Stimulated activated CD4-positive, alpha-beta T cell treated with anti-CD3 and anti-CD28 coated beads, TNF-alpha, amount 100 ng/mL, for 48 hours (primary cell): ENCODE results near the gene AMER2.
"Not testable (repeated sequence)": the region's sequence is repeated elsewhere in the genome, so short reads cannot be mapped to it uniquely, and the experiment has no call there.

ENCODE experiments used
- DNase-seq, 3 donors: peaks; one replicate each; pipeline ENCODE4 v3.0.0-alpha.2; 2020; ENCODE audit warnings: low read depth in 3 of 3

Gene AMER2

DNA sequence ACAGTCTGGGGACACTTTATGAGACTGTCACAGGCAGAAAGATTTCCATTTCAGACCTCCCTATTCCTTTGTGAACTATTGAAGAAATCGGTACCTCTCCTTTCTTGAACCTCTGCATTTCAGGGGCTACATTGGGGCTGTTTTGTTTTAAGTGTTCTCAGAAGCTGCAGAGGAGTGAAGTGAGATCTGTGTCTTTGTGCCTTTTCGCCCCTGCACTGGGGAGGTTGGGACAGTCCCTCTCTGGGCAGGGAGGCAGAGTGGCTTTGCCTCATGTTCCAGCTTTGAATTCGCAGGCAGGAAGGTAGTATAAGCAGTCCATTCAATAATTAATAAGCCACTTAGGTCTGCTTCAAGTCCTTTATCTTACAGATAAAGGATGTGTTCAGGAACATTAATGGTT, 9.5 kb upstream of the AMER2 start:
- DNase-seq = no peak

DNA sequence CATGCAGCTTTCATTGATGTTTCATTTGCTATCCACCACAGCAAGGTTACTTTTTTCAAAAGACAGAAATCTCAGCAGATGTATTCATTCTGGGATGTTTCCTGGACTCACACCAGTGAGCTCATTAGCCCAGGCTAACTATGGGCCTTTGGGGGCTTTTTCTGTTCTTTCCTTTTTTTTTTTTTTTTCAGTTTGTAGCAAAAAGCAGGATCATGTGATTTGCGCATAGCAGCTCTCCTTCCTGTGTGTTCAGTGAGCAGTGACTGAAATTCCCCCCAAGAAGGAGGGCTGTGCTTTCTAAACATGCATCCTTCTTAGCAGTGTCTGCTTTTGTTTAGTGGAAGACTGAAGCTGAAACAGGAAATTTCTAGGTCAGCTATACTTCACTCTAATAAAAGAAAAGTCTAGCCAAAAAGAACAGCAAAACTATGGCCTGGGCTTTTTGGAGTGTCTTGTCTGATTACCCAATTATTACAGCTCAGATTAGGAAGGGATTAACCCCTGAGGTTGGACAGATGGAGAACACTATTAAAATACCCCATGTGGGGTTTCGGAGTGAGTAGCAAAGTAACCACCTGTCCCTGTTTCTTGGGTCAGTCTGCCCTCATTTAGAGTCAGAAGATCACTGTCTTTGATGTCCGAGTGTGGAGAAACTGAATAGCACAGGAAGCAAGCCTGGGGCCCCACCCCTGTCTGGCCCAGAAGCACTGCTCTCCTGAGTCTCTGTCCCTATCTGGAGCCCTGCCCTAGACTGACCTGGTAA, 8.9 kb upstream of the AMER2 start:
- no peak for DNase-seq

DNA sequence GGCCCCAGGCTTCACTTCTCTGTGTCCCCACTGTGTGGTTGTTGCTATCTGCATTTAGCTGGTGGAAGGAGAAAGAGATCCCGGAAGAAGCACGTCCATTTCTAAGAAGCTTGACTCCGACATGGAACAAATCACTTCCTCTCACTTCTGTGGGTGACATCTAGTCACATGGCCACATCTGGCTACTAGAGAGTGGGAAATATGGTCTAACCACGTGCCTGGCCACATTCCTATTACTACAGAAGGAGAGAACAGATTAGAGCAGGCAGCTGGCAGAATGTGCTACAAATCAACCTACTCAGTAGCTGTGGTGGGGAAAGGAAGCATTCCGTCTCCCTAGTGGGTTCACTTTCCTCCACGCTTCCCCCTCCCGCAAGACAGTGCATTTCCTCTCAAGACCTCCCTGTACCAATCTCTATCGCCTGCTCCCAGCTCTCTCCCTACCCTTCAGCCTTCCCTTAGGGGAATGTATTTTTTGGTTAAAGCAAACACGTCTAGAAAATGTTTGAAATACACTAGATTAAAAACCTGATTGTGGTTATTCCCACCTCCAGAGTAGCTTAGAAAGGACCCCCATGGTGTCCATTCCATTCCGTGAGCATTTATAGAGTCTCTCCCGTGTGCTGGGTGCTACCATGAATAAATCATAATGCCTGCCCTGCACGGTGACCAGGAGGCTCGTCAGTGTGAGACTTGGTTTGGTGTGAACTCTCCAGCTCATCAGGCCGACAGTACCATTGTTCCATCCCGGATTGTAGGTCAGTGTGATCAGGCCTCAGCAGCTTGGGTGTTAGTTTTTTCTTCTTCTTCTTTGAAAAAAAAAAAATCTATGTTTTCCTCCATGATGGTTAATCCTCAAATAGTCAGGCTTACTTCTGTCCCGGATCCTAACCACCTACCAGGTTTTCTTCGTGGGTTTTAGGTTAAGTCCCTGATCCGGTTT, 8.0 kb upstream of the AMER2 start:
- DNase-seq = no peak

DNA sequence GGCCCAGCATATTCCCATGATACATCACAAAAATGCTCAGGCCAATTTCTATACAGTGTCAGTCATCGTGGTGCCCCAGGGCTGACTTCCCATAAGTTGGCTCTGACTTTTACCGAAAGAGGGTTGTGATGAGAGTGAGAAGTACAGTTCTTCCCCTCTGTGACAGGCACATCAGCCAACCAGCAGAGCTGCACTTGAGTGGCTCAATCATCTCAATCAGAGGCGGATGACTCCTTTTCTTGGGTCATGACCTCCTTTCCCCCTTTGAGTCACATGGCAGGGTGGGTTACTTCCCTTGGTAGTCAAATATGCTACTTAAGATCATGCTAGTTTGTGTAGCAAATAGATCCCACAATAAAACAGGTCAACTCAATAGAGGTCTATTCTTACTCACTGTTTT, 6.9 kb upstream of the AMER2 start:
- DNase-seq = no peak

DNA sequence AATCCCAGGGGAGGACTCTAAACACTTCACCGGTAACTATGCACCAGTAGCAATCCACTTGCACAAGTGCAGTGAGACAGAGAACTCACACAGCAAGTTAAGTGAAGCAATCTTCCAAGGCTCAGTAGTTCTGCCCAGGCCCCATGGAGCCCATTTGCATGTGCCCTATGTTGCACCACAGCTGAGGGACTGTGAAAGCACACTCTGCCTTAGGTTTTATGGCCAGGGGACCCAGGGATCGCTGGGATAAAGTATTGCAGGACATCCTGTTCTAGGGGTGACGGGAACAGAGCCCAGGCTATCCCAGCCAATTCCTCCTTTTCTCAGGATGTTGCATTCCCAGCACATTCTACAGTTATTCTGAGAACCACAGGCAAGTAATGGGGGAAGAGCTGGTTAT, 6.0 kb upstream of the AMER2 start:
- DNase-seq = no peak

DNA sequence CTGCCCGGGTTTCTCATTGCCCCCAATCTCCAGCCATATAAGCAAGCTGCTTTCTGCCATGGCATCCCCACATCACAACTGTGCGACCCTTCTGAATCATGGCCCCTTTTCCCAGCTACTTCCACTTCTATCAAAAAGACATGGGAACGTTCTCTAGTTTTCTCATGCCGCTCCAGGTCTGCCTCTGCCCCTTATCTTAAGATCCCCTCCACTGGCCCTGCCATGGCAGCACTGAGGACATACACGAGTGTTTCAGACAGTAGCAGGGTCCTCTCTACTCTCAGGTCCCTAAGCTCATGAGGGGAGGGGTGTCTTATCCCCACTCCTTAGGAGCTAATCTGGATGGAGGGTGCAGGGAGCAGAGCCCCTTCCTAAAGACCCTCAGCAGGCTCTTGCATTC, 5.5 kb upstream of the AMER2 start:
- DNase-seq = no peak

DNA sequence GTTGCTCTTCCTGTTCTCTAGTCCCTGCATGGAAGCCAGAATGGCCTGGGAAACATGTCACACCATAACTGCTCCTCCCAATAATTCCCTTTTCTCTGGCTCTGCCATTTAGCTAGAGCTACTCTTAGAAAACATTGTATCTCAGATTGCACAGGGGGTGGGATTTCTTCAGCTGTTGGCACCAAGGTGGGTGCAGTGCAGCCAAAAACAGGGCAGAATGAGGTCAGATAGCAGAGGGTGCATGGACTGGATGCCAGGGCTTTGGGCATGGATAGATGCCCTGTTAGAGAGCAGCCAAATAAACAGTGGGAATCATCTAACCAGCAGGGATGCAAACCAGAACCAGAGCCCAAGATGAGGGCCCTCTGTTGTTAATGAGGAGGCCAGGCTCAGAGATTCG, 4.9 kb upstream of the AMER2 start:
- no peak for DNase-seq

DNA sequence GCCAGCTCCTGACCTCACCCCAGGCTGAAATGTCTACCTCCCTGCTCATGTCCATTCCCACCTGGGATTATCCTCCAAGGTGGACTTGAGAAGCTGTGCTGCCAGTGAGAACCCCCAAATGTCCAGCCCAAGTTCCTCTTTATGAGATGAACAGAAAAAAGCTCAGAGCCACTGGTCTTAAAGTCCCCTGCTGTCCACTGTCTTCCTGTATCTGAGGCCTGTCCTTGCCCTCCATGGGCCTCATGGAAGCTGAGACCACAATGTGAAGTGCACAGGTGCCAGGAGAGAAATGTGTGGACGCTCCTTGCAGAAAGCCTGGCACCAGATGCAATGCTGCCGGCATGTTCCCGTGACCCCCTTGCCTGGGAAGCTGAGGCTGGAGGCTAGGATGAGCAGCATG, 3.3 kb upstream of the AMER2 start:
- DNase-seq = no peak

DNA sequence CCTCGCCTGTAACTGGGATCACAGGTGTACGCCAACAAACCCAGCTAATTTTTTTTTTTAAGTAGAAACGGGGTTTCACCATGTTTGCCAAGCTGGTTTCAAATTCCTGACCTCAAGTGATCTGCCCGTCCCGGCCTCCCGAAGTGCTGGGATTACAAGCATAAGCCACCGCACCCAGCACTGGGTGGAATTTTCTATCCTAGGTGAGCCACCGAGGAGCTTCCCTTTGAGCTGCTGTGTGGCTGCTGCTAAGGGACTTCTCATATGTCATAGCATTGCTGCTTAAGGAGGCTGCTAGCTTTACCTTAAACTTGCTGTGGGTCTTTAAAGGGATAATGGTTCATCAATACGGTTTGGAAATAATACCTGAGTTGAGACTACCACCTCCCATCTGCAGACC, 2.9 kb upstream of the AMER2 start:
- DNase-seq = no peak

DNA sequence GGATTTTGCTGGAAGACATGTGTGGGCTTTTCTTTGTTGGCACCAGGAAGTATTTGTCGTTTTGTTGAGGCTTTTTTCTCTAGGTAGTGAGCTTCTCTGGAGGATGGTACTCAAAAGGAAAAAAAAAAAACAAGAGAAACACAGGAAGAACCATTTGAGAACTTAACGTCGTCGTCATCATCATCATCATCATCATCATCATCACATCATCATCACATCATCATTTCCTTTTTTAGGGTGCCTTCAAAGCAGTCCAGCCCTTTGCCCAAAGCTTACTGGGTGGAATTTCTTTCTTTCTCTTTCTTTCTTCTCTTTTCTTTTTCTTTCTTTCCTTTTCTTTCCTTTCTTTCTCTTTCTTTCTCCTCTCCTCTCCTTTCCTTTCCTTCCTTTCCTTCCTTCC, 2.2 kb upstream of the AMER2 start:
- DNase-seq = no peak

DNA sequence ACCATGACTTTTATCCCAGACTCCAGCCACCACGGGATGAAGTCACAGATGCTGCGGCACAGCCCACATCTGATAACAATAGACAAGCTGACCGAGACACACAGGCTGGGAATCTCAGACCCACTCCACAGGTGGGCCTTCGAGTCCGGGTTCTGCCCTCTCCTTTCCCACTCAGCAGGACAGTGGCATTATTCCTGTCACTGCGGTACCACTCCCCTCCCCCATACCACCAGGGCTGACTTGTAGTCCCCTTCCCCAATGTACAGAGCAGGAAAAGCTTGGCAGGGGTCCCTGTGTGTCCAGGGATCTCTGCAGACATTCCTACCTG, 179 bp upstream of the AMER2 start:
- no peak for DNase-seq

DNA sequence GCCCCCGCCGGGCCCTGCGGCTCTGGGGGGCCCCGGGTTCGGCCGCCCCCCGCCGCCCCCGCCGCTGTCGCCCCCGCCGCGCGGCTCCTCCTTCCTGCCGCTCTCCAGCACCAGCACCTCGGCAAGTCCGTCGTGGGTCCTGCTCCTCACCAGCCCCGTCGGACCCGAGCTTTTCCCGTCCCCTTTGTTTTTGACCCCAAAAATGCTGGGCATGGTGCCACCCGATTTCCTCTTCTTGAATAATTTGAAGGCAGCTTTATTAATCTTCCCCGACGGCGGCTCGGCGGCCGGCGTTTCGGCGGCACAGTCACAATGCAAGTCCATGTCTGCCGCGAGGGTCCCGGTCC, 945 bp downstream of the AMER2 start:
- DNase-seq = no peak

DNA sequence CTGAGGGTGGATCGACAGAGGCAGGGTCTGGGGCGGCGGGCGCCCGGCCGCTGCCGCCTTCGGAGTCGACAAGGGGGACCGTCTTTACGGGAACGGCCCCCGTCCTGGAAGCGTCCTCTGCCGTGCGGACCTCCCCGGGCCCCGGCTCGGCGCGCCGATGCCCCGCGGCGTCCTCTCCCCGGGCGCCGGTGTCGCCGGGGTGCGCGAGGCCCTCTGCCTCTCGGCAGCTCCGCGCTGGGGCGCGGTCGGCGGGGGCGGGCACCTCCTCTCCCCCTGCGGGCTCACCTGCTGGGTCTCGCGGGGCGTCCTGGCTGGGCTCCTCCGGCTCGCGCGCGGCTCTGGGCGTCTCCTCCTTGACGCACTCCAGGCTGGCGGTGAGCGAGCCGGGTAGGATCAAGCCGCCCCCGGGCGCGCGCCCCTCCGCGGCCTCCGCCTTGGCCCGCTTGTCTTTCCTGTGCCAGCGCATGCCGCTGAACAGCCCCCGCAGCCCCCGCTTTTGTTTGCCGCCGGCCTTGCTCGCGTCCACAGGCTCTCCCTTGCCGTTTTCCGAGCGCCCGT, 1.5 kb downstream of the AMER2 start:
- no peak for DNase-seq

DNA sequence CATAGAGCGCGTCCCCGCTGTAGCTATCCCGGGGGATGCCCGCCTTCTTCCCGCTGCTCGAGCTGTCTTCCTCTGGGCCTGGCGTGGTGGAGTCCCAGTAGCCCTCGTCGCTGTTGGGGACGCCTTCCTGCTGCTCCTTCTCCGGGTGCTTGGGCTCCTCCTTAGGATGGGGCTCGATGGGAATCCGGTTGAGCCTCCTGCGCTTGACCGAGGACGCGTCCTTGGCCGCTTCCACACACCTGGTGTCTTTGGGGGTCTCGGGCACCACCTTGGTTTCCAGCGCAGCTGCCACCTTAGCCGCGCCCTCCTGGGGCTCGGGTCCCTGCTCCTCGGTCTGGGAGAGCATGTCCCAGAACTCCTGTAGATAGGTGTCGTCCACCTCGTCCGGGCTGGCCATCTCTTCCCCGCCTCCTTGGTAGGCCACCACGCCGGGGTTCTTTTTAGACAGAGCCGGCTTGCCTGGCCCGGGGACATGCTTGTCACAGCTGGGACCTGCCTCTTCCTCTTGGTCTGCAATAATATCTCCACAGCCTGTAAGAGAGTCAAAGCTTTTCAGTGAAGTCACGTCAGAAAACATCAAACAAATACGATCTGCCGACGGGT, 2.0 kb downstream of the AMER2 start:
- DNase-seq = no peak

DNA sequence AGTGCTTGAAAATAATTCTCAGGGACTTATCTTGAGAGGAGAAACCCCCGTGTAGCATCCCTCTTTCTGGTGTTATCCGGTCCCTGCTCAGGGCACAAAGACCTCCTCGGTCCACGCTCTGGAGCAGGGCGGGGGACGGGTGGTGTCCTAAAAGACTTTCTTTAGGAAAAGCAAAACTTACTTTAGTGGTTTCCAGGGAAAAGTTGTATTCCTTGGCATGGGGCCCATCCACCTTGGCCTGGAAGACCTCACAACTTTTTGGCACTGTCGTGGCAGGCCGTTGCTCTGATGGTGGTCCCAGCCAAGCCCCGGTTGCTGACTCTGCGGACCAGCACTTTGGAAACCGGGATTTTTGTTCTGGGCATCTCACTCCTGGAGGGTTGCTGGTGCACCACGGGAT, 2.7 kb downstream of the AMER2 start:
- DNase-seq = no peak

DNA sequence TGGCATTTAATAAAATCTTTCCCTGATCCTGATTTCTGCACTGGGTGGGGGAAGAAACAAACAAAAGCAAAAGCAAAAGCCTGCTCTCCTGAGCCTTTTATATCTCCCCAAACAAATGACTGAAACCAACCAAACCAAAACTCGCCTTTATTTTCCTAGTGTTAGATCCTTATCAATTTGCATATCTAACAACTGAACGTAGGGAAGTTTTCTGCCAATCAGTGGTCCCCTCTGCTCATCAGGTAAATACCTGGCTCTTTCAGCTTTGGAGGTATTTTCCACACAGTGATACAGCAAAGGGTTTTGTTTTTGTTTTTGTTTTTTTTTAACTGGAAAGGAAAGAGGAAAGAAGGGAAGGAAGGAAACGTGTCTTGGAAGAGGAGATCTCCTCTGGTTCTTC, 3.3 kb downstream of the AMER2 start:
- DNase-seq = no peak

DNA sequence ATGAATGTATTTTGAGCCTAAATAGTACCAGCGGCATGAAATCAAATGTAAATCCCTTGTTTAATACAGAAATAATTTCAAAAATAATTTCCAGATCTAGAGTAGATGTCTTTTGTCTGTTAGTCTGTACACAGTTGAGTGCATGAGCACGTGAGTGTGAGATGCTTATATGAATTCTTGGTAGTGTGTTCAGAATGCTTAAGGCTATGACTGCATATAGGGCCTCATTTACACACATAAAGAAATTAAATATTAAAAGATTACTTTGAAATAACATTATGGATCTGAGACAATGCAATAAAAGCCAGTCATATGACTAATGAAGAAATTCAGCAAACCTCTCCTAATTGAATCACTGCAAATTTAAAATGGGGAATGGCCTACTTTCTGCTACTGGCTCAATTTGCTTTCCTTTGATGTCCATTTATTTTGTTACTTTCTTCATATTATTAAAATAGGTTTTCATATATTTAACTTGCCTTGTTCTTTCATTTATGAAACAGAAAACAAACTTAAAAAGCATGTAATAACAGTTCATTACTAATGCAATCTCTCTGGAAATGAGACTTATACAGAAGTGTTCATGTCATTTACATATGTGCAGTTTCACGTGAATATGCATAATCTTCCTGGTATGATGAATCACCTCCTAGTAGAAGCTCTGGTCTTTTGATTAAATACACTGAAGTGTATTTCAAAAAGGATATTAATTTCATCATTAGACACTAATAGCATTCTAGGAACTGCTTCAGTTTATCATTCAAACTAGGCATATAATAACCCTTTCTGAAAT, 4.5 kb downstream of the AMER2 start:
- DNase-seq = no peak

DNA sequence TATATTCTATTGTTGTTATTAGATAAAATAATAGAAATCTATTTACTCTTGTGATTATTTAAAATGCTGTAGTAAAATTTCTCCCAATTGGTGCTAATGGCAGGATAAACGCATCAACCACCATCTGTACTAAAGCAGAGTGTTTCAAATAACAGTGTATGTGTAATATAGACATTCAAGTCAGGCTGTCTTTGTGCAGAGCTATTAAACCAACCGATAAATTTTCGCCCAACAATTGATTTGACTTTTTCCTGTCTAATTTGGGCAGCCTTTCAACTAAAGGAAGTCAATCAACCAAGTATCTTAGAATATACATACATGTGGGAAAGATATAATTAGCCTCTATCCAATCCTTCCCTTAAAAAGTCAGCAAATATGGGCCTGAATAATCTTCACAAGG, 5.8 kb downstream of the AMER2 start:
- DNase-seq = no peak

DNA sequence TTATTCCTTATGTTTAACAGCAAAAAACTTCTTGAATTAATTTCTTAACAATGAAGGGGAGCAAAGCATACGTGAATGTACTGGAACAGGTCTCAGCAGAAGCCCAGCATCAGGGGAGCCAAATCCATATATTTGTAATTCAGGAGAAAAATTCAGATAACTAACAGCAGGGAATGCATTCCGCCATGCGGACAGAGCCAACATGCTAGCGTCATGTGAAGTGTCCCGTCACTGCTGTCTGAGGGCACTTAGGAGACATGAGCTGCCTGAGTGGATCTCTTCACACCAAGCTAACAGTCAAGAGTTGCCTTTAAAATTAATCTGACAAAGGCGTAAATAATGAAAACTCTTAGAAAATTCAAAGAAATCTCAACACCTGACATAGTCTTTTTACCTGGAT, 6.4 kb downstream of the AMER2 start:
- DNase-seq = no peak

DNA sequence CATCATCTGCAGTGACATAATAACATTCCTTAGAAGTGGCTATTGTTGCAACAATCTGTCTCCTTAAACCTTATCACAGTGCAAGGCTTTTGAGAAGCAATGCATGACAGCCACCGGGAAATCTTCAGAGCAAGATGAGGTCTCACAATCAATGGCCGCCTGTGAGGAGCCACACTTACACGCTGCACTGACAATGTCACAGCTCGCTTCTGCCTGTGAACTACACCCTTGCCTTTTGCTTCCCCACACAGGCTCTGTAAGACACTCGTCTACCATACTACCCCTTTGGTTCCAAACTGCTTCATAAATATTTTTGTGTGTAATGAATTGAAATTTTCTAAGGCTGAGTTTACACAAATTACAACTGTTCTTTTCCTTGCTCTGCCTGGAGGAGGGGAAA, 6.9 kb downstream of the AMER2 start:
- not testable (repeated sequence) for DNase-seq

DNA sequence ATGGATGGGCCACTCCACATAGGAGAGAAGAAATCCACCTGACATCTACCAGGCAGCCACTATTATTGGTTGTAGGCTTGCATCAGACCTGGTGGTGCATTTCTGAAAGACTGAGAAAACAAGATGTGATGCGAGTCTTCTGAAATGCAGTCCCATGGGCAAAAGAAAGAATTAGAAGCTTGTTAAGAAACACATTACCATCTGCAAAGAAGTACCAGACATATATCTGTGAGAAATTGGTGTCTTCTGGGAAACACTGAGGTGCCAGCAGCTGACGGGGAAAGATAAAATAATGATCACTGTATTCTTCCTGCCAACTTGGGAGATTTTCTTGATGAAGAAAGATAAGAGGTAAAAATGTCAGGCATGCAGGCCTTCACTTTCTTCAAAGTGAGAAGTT, 14.4 kb downstream of the AMER2 start:
- no peak for DNase-seq

DNA sequence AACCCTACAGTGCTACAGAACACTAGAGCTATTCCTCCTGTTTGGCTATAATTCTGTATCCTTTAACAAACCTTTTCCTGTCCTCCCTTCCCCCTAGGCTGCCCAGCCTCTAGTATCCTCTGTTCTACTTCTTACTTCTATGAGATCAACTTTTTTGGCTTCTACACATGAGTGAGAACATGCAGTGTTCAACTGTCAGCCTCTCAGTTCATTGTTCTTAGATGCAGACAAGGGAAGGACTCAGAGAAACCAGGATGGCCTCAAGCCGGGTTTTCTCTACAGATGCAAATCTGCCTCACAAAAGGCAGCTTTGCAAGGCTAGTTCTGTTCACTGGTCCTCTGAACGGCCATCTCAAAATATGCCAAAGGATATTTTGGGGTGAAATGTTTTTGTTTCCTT, 18.4 kb downstream of the AMER2 start:
- no peak for DNase-seq
